Measurements from ENCODE around the gene TCF3. TPM values are rescaled to one million over a fixed set of nuclear protein-coding genes. Genes with fewer than 3 reads are reported as not detected.
"Not testable (repeated sequence)": the region's sequence is repeated elsewhere in the genome, so short reads cannot be mapped to it uniquely, and the experiment has no call there.

TCF3 gene
- 44.4 TPM for total RNA-seq

- Histone ChIP-seq H3K4me1 (ENCODE audit: control insufficient read depth in 3 of 3, insufficient read depth in 3 of 3, low read length in 3 of 3) (peaks cover 3 to 7% (median 4%) of the 10 kb centered on the region in 3 donors), H3K4me3 (ENCODE audit: low read length in 3 of 3) (peak within 1 kb of the TSS; percentile 78 to 87 (median 83))
These were observed at the start of gene TCF3 for GRCh38 chr19:1652471-1653299. TCF3 (minus strand) TSS chr19:1652615; CDS start chr19:1650248, 2,367 bp downstream.

GRCh38 chr19:1700733-1701663 lies 48.6 kb upstream of the TCF3 start:
- Histone ChIP-seq H3K27me3 (ENCODE audit: control insufficient read depth in 3 of 3, insufficient read depth in 3 of 3, low read length in 3 of 3) (peaks cover 31 to 39% (median 32%) of the 10 kb centered on the region in 3 donors), H3K9me3 (ENCODE audit: control insufficient read depth in 3 of 3, low read length in 3 of 3) (peaks cover 0 to 3% (median 0%) of the 10 kb centered on the region in 3 donors), H3K27ac (ENCODE audit: low read depth, low read length) (no peak overlapping the region), H3K36me3 (ENCODE audit: control insufficient read depth in 3 of 3, insufficient read depth in 3 of 3, low read length in 3 of 3) (no peaks in the 10 kb centered on the region), H3K4me3 (ENCODE audit: low read length in 3 of 3) (no peak overlapping the region), H3K9ac (ENCODE audit: low read depth in 1 of 3, low read length in 3 of 3) (no peak overlapping the region), H3K4me1 (ENCODE audit: control insufficient read depth in 3 of 3, insufficient read depth in 3 of 3, low read length in 3 of 3) (no peaks in the 10 kb centered on the region)

More at GRCh38 chr19:1652471-1653299, at the start of gene TCF3:
- peaks cover 0 to 3% (median 0%) of the 10 kb centered on the region in 3 donors for H3K36me3 ChIP-seq (ENCODE audit: control insufficient read depth in 3 of 3, insufficient read depth in 3 of 3, low read length in 3 of 3)
- H3K27ac ChIP-seq (ENCODE audit: low read depth, low read length), result peak within 1 kb of the TSS; percentile 99
- H3K27me3 ChIP-seq (ENCODE audit: control insufficient read depth in 3 of 3, insufficient read depth in 3 of 3, low read length in 3 of 3), result peaks cover under 1 to 8% (median 5%) of the 10 kb centered on the region in 3 donors
- peak within 1 kb of the TSS; percentile 84 to 98 (median 94) for H3K9ac ChIP-seq (ENCODE audit: low read depth in 1 of 3, low read length in 3 of 3)
- no peaks in the 10 kb centered on the region for H3K9me3 ChIP-seq (ENCODE audit: control insufficient read depth in 3 of 3, low read length in 3 of 3)

GRCh38 chr19:1699998-1700732 lies 47.8 kb upstream of the TCF3 start:
- Histone ChIP-seq H3K36me3 (ENCODE audit: control insufficient read depth in 3 of 3, insufficient read depth in 3 of 3, low read length in 3 of 3) (no peaks in the 10 kb centered on the region), H3K27me3 (ENCODE audit: control insufficient read depth in 3 of 3, insufficient read depth in 3 of 3, low read length in 3 of 3) (peaks cover 31 to 33% (median 31%) of the 10 kb centered on the region in 3 donors), H3K4me3 (ENCODE audit: low read length in 3 of 3) (no peak overlapping the region), H3K27ac (ENCODE audit: low read depth, low read length) (no peak overlapping the region), H3K9ac (ENCODE audit: low read depth in 1 of 3, low read length in 3 of 3) (no peak overlapping the region), H3K4me1 (ENCODE audit: control insufficient read depth in 3 of 3, insufficient read depth in 3 of 3, low read length in 3 of 3) (no peaks in the 10 kb centered on the region), H3K9me3 (ENCODE audit: control insufficient read depth in 3 of 3, low read length in 3 of 3) (peaks cover 0 to 3% (median 0%) of the 10 kb centered on the region in 3 donors)

- Histone ChIP-seq H3K9me3 (ENCODE audit: control insufficient read depth in 3 of 3, low read length in 3 of 3) (peaks cover 2 to 3% (median 3%) of the 10 kb centered on the region in 3 donors), H3K27me3 (ENCODE audit: control insufficient read depth in 3 of 3, insufficient read depth in 3 of 3, low read length in 3 of 3) (peaks cover 27 to 33% (median 31%) of the 10 kb centered on the region in 3 donors), H3K4me3 (ENCODE audit: low read length in 3 of 3) (no peak overlapping the region), H3K27ac (ENCODE audit: low read depth, low read length) (no peak overlapping the region), H3K4me1 (ENCODE audit: control insufficient read depth in 3 of 3, insufficient read depth in 3 of 3, low read length in 3 of 3) (no peaks in the 10 kb centered on the region), H3K9ac (ENCODE audit: low read depth in 1 of 3, low read length in 3 of 3) (no peak overlapping the region), H3K36me3 (ENCODE audit: control insufficient read depth in 3 of 3, insufficient read depth in 3 of 3, low read length in 3 of 3) (no peaks in the 10 kb centered on the region)
These were observed 47.0 kb upstream of the TCF3 start for GRCh38 chr19:1699386-1699785.

- no peak overlapping the region for H3K9ac ChIP-seq (ENCODE audit: low read depth in 1 of 3, low read length in 3 of 3)
- no peak overlapping the region for H3K27ac ChIP-seq (ENCODE audit: low read depth, low read length)
- H3K36me3 ChIP-seq (ENCODE audit: control insufficient read depth in 3 of 3, insufficient read depth in 3 of 3, low read length in 3 of 3), result no peaks in the 10 kb centered on the region
- H3K4me1 ChIP-seq (ENCODE audit: control insufficient read depth in 3 of 3, insufficient read depth in 3 of 3, low read length in 3 of 3), result no peaks in the 10 kb centered on the region
- H3K27me3 ChIP-seq (ENCODE audit: control insufficient read depth in 3 of 3, insufficient read depth in 3 of 3, low read length in 3 of 3), result peaks cover 28 to 37% (median 34%) of the 10 kb centered on the region in 3 donors
- no peak overlapping the region for H3K4me3 ChIP-seq (ENCODE audit: low read length in 3 of 3)
- peaks cover 2 to 3% (median 2%) of the 10 kb centered on the region in 3 donors for H3K9me3 ChIP-seq (ENCODE audit: control insufficient read depth in 3 of 3, low read length in 3 of 3)
These were observed 46.2 kb upstream of the TCF3 start for GRCh38 chr19:1698636-1699035.

GRCh38 chr19:1695481-1695880 lies 43.1 kb upstream of the TCF3 start:
- peaks cover 36 to 42% (median 42%) of the 10 kb centered on the region in 3 donors for H3K27me3 ChIP-seq (ENCODE audit: control insufficient read depth in 3 of 3, insufficient read depth in 3 of 3, low read length in 3 of 3)
- H3K36me3 ChIP-seq (ENCODE audit: control insufficient read depth in 3 of 3, insufficient read depth in 3 of 3, low read length in 3 of 3); H3K9ac ChIP-seq (ENCODE audit: low read depth in 1 of 3, low read length in 3 of 3); H3K4me3 ChIP-seq (ENCODE audit: low read length in 3 of 3); H3K27ac ChIP-seq (ENCODE audit: low read depth, low read length); H3K4me1 ChIP-seq (ENCODE audit: control insufficient read depth in 3 of 3, insufficient read depth in 3 of 3, low read length in 3 of 3); H3K9me3 ChIP-seq (ENCODE audit: control insufficient read depth in 3 of 3, low read length in 3 of 3): not testable (repeated sequence)

GRCh38 chr19:1691589-1692290 lies 39.3 kb upstream of the TCF3 start:
- Histone ChIP-seq H3K4me1 (ENCODE audit: control insufficient read depth in 3 of 3, insufficient read depth in 3 of 3, low read length in 3 of 3) (no peaks in the 10 kb centered on the region), H3K9ac (ENCODE audit: low read depth in 1 of 3, low read length in 3 of 3) (no peak overlapping the region), H3K27me3 (ENCODE audit: control insufficient read depth in 3 of 3, insufficient read depth in 3 of 3, low read length in 3 of 3) (peaks cover 33 to 41% (median 41%) of the 10 kb centered on the region in 3 donors), H3K36me3 (ENCODE audit: control insufficient read depth in 3 of 3, insufficient read depth in 3 of 3, low read length in 3 of 3) (no peaks in the 10 kb centered on the region), H3K27ac (ENCODE audit: low read depth, low read length) (no peak overlapping the region), H3K9me3 (ENCODE audit: control insufficient read depth in 3 of 3, low read length in 3 of 3) (peaks cover 2 to 3% (median 2%) of the 10 kb centered on the region in 3 donors), H3K4me3 (ENCODE audit: low read length in 3 of 3) (no peak overlapping the region)

- peaks cover 41 to 51% (median 47%) of the 10 kb centered on the region in 3 donors for H3K27me3 ChIP-seq (ENCODE audit: control insufficient read depth in 3 of 3, insufficient read depth in 3 of 3, low read length in 3 of 3)
- no peak overlapping the region for H3K9ac ChIP-seq (ENCODE audit: low read depth in 1 of 3, low read length in 3 of 3)
- no peak overlapping the region for H3K27ac ChIP-seq (ENCODE audit: low read depth, low read length)
- no peaks in the 10 kb centered on the region for H3K36me3 ChIP-seq (ENCODE audit: control insufficient read depth in 3 of 3, insufficient read depth in 3 of 3, low read length in 3 of 3)
- H3K4me3 ChIP-seq (ENCODE audit: low read length in 3 of 3), result no peak overlapping the region
- H3K9me3 ChIP-seq (ENCODE audit: control insufficient read depth in 3 of 3, low read length in 3 of 3), result peaks cover 2 to 3% (median 2%) of the 10 kb centered on the region in 3 donors
- no peaks in the 10 kb centered on the region for H3K4me1 ChIP-seq (ENCODE audit: control insufficient read depth in 3 of 3, insufficient read depth in 3 of 3, low read length in 3 of 3)
These were observed 38.4 kb upstream of the TCF3 start for GRCh38 chr19:1690699-1691307.

Measured in skeletal muscle tissue (tissue), 4 donors.